ENCODE results near the gene MTMR10. TPM values are rescaled to one million over a fixed set of nuclear protein-coding genes. Genes with fewer than 3 reads are reported as not detected.

Gene MTMR10
- total RNA-seq, 6 donors from 2014 or later: 28.6 to 48.7 (median 36.8) TPM

DNA sequence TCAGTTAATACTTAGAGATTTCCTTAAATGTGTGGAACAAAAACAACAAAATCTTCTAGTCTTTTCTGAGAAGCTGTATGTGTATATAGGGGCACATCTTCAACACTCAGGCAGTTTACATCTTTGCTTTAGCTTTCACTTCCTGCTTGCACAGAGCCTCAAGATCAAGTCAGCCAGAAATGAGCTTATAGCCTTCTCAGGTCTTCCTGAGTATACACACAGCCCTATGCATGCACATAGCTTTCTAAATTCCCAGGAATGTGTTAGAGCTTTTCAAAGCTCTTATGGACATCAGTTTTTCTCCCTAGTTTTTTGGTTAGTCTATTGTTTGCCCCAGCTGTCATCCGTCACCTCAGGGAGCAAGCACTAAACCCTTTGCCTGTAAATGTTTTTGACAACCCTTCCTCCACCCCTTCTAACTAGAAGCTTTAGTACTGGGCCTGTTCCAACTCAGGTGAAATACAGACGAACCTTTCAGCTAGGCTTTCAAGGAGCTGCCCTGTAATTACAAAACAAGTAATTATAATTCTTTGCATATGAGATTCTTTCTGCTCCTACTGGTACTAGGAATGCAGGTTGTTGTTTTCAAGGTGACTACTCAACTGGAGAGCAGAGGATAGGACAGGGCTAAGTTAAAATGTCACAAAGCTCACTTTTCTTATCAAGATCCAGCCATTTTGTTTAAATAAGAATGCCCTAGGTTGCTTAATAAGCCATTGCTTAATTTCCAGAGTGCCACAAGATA lies 22.6 kb upstream of the MTMR10 start:
- Histone ChIP-seq H3K4me3 (no peak overlapping the region), H3K36me3 (no peaks in the 10 kb centered on the region), H3K9me3 (peaks cover 3 to 13% (median 11%) of the 10 kb centered on the region in 4 donors), H3K27me3 (no peaks in the 10 kb centered on the region), H3K27ac (peak overlapping the region in 2 of 4 donors; percentile 18 to 27), H3K4me1 (peaks cover 0 to 4% (median 0%) of the 10 kb centered on the region in 4 donors)
- ATAC-seq (ENCODE audit: low FRiP score in 2 of 2) (no peak), DNase-seq (no peak)
- 54 to 66% methylated on average over 2 of the region's 2 CpGs for WGBS, 2 donors
- no peak for TF ChIP-seq EP300 (IDR thresholded peaks at IDR 0.05)
- TF ChIP-seq CTCF (IDR thresholded peaks at IDR 0.05): no peak
- no peak for TF ChIP-seq POLR2A (IDR thresholded peaks at IDR 0.05)
- TF ChIP-seq POLR2AphosphoS5 (IDR thresholded peaks at IDR 0.05): no peak

DNA sequence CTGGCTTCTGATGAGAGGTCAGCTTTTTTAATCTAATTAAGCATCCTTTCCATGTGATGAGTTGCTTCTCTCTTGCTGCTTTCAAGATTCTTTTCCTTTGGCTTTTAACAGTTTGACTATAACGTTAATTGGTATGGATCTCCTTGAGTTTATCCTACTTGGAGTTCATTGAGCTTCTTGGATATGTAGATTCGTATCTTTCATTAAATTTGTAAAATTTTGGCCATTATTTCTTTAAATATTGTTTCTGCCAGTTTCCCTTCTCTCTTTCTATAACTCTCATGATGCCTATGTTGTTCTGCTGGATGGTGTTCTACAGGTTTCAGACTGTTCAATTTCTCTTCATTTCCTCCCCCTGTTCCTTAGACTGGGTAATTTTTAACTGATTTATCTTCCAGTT lies 21.0 kb upstream of the MTMR10 start:
- WGBS, 2 donors: 89 to 96% methylated on average over 2 of the region's 2 CpGs
- DNase-seq (no peak), ATAC-seq (ENCODE audit: low FRiP score in 2 of 2) (no peak)
- no peaks in the 10 kb centered on the region for H3K27me3 ChIP-seq
- no peak overlapping the region for H3K4me3 ChIP-seq
- H3K27ac ChIP-seq: no peak overlapping the region
- H3K4me1 ChIP-seq: peaks cover 0 to 4% (median 0%) of the 10 kb centered on the region in 4 donors
- H3K9me3 ChIP-seq: peaks cover 3 to 13% (median 11%) of the 10 kb centered on the region in 4 donors
- no peaks in the 10 kb centered on the region for H3K36me3 ChIP-seq
- TF ChIP-seq POLR2A (IDR thresholded peaks at IDR 0.05) (no peak), POLR2AphosphoS5 (IDR thresholded peaks at IDR 0.05) (no peak), EP300 (IDR thresholded peaks at IDR 0.05) (no peak), CTCF (IDR thresholded peaks at IDR 0.05) (no peak)

DNA sequence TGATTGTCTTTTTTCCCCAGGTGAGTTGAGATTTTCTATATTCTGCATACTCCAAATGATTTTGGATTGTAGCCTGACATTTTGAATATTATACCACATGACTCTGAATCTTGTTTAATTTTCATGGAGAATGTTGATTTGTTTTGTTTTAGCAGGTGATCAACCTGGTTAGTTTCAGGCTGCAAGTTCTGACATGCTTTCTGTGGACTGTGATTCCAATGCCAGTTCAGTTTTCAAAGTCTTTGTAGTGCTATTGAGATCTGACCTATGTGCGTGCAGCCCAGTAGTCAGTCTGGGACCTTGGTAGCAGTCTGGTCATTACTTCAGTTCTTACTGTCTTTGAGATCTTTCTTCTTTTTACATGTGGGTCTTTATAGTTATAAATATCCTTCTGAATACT lies 18.6 kb upstream of the MTMR10 start:
- no peak for DNase-seq
- no peaks in the 10 kb centered on the region for H3K27me3 ChIP-seq
- no peak for ATAC-seq (ENCODE audit: low FRiP score in 2 of 2)
- TF ChIP-seq EP300 (IDR thresholded peaks at IDR 0.05): no peak
- TF ChIP-seq POLR2AphosphoS5 (IDR thresholded peaks at IDR 0.05): no peak
- no peak for TF ChIP-seq CTCF (IDR thresholded peaks at IDR 0.05)
- no peak for TF ChIP-seq POLR2A (IDR thresholded peaks at IDR 0.05)
- 90 to 100% methylated on average over 1 of the region's 1 CpG for WGBS, 2 donors
- H3K9me3 ChIP-seq: peaks cover 3 to 13% (median 11%) of the 10 kb centered on the region in 4 donors
- no peak overlapping the region for H3K4me3 ChIP-seq
- peaks cover 0 to 4% (median 0%) of the 10 kb centered on the region in 4 donors for H3K4me1 ChIP-seq
- H3K27ac ChIP-seq: no peak overlapping the region
- H3K36me3 ChIP-seq: no peaks in the 10 kb centered on the region

- no peaks in the 10 kb centered on the region for H3K36me3 ChIP-seq
- 63 to 65% methylated on average over 2 of the region's 2 CpGs for WGBS, 2 donors
- ATAC-seq (ENCODE audit: low FRiP score in 2 of 2): no peak
Measured at GRCh38 chr15:31005660-31006059, 14.2 kb upstream of the MTMR10 start.

More at GRCh38 chr15:31005660-31006059, 14.2 kb upstream of the MTMR10 start:
- TF ChIP-seq POLR2A (IDR thresholded peaks at IDR 0.05) (no peak), EP300 (IDR thresholded peaks at IDR 0.05) (no peak), POLR2AphosphoS5 (IDR thresholded peaks at IDR 0.05) (no peak), CTCF (IDR thresholded peaks at IDR 0.05) (no peak)
- Histone ChIP-seq H3K9me3 (no peaks in the 10 kb centered on the region), H3K27ac (no peak overlapping the region), H3K4me1 (peaks cover 0 to 6% (median 5%) of the 10 kb centered on the region in 4 donors), H3K27me3 (no peaks in the 10 kb centered on the region), H3K4me3 (no peak overlapping the region)
- no peak for DNase-seq
